ENCODE data around the gene PSMB2.

Gene PSMB2

DNA sequence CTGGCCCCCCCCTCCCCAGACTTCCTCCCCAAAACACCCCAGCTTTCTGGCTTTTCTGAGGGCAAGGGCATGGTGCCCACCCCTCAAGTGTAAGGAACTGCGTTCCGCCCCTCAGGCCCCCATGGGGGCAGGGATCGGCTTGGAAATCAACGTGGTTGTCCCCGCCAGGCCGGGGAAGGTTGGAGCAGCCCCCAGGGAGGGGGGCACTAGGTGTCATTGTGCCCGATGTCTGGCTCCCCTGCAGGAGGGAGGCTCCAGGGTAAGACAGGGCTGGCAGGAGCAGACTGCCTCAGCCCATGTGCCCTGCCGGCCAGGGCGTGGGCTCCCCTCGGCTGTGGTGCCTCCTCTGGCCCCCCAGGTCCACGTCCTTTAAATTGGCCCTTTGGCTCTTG lies 75.6 kb downstream of the PSMB2 start:
- Histone ChIP-seq H3K9me3 (ENCODE audit: control insufficient read depth in 2 of 2, low read length in 2 of 2) (no peaks in the 10 kb centered on the region), H3K27me3 (ENCODE audit: control insufficient read depth in 2 of 2, insufficient read depth in 2 of 2, low read length in 2 of 2) (peaks cover 0 to 3% of the 10 kb centered on the region in 2 donors), H3K9ac (ENCODE audit: low read depth in 1 of 2, low read length in 2 of 2) (no peak overlapping the region), H3K36me3 (ENCODE audit: control insufficient read depth in 2 of 2, insufficient read depth in 2 of 2, low read length in 2 of 2) (peaks cover 0 to 3% of the 10 kb centered on the region in 2 donors), H3K27ac (ENCODE audit: low read depth in 2 of 2, low read length in 2 of 2) (no peak overlapping the region), H3K4me3 (ENCODE audit: low read length in 2 of 2) (no peak overlapping the region), H3K4me1 (ENCODE audit: control insufficient read depth in 2 of 2, insufficient read depth in 2 of 2, low read length in 2 of 2) (no peaks in the 10 kb centered on the region)

DNA sequence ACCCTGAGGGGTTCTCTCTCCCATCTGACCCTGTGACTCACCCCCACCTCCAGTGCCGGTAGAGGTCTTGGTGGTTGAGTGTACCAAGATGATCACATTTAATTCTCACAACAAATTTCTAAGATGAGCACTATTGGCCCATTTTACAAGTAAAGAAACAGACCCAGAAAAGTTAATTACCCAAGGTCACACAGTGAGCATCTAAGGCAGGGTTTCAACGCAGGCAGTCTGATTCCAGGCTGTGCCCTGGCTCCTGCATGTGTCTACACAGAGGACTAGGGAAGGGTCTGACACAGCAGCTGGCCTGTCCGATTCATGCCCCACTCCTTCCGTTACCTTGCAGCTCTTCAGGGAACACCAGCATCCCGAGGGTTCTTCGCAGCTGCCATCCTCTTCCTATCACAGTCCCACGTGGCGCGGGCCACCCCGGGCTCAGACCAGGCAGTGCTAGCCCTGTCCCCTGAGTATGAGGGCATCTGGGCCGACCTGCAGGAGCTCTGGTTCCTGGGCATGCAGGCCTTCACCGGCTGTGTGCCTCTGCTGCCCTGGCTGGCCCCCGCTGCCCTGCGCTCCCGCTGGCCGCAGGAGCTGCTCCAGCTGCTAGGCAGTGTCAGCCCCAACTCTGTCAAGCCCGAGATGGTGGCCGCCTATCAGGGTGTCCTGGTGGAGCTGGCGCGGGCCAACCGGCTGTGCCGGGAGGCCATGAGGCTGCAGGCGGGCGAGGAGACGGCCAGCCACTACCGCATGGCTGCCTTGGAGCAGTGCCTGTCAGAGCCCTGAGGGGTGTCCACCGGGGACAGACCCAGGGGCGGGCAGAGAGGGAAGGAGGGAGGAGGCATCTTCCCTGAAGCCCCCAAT lies 76.2 kb downstream of the PSMB2 start:
- H3K9me3 ChIP-seq (ENCODE audit: control insufficient read depth in 2 of 2, low read length in 2 of 2): no peaks in the 10 kb centered on the region
- H3K27me3 ChIP-seq (ENCODE audit: control insufficient read depth in 2 of 2, insufficient read depth in 2 of 2, low read length in 2 of 2): no peaks in the 10 kb centered on the region
- H3K36me3 ChIP-seq (ENCODE audit: control insufficient read depth in 2 of 2, insufficient read depth in 2 of 2, low read length in 2 of 2): peaks cover 0 to 3% of the 10 kb centered on the region in 2 donors
- no peak overlapping the region for H3K9ac ChIP-seq (ENCODE audit: low read depth in 1 of 2, low read length in 2 of 2)
- no peak overlapping the region for H3K4me3 ChIP-seq (ENCODE audit: low read length in 2 of 2)
- H3K27ac ChIP-seq (ENCODE audit: low read depth in 2 of 2, low read length in 2 of 2): no peak overlapping the region
- no peaks in the 10 kb centered on the region for H3K4me1 ChIP-seq (ENCODE audit: control insufficient read depth in 2 of 2, insufficient read depth in 2 of 2, low read length in 2 of 2)

DNA sequence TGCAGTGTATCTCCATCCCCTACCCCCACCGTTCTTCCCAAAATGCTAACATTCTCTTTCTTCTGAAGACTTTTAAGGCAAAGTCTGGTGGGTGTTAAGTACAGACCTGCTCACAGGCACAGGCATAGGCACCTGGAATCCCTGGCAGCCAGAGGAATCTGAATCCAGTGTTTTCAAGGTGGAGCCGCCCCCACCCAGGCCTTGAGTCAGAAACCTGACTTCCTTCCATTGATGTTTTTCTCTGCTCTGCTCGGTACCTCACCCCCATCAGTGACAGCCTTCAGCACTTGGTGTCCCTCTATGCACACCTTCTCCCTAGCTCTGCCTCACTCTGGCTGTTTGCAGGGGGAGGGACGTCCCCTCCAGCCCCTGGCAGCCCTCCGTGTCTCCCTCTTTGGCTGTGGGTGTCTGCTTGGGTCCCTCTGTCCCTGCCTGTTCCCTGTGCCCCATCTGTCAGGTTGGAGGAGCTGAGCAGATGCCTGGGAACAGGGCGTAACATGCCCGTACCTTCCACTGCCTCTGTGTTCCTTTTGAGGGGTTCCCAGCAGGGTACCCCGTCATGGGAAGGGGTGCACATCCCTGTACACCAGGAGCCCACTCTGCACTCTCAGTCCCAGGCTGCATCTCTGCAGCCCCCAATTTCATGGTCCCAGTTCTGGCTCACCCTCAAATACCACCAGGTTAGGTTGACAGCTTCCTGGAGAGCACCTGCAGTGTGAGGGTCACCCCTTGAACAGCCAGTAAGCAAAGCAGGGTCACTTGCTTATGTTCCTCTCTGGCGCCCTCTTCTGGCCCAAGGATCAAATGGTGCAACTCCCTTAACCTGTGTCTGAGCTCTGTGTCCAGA lies 77.1 kb downstream of the PSMB2 start:
- Histone ChIP-seq H3K9ac (ENCODE audit: low read depth in 1 of 2, low read length in 2 of 2) (no peak overlapping the region), H3K9me3 (ENCODE audit: control insufficient read depth in 2 of 2, low read length in 2 of 2) (no peaks in the 10 kb centered on the region), H3K27ac (ENCODE audit: low read depth in 2 of 2, low read length in 2 of 2) (no peak overlapping the region), H3K4me1 (ENCODE audit: control insufficient read depth in 2 of 2, insufficient read depth in 2 of 2, low read length in 2 of 2) (no peaks in the 10 kb centered on the region), H3K4me3 (ENCODE audit: low read length in 2 of 2) (no peak overlapping the region), H3K36me3 (ENCODE audit: control insufficient read depth in 2 of 2, insufficient read depth in 2 of 2, low read length in 2 of 2) (peaks cover 0 to 3% of the 10 kb centered on the region in 2 donors), H3K27me3 (ENCODE audit: control insufficient read depth in 2 of 2, insufficient read depth in 2 of 2, low read length in 2 of 2) (no peaks in the 10 kb centered on the region)

DNA sequence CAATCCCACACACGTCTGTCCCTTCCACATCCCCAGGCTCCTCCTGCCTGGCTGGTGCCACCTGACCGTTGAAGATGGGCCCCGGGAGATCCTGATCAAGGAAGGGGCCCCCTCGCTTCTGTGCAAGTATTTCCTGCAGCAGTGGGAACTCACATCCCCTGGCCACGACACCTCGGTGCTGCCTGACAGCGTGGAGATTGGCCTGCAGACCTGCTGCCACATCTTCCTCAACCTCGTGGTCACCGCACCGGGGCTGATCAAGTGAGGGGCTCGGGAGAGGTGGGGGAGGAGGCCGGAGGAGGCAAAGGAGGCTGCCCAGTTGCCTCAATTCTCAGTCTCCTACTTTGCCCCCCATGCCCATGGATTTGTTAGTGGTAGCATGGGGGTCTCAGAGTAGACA lies 78.2 kb downstream of the PSMB2 start:
- Histone ChIP-seq H3K4me3 (ENCODE audit: low read length in 2 of 2) (no peak overlapping the region), H3K4me1 (ENCODE audit: control insufficient read depth in 2 of 2, insufficient read depth in 2 of 2, low read length in 2 of 2) (peaks cover 0 to 2% of the 10 kb centered on the region in 2 donors), H3K27ac (ENCODE audit: low read depth in 2 of 2, low read length in 2 of 2) (no peak overlapping the region), H3K9me3 (ENCODE audit: control insufficient read depth in 2 of 2, low read length in 2 of 2) (no peaks in the 10 kb centered on the region), H3K36me3 (ENCODE audit: control insufficient read depth in 2 of 2, insufficient read depth in 2 of 2, low read length in 2 of 2) (peaks cover 0 to 3% of the 10 kb centered on the region in 2 donors), H3K27me3 (ENCODE audit: control insufficient read depth in 2 of 2, insufficient read depth in 2 of 2, low read length in 2 of 2) (no peaks in the 10 kb centered on the region), H3K9ac (ENCODE audit: low read depth in 1 of 2, low read length in 2 of 2) (no peak overlapping the region)

- no peaks in the 10 kb centered on the region for H3K27me3 ChIP-seq (ENCODE audit: control insufficient read depth in 2 of 2, insufficient read depth in 2 of 2, low read length in 2 of 2)
- peaks cover 0 to 3% of the 10 kb centered on the region in 2 donors for H3K36me3 ChIP-seq (ENCODE audit: control insufficient read depth in 2 of 2, insufficient read depth in 2 of 2, low read length in 2 of 2)
- H3K9ac ChIP-seq (ENCODE audit: low read depth in 1 of 2, low read length in 2 of 2): no peak overlapping the region
- H3K9me3 ChIP-seq (ENCODE audit: control insufficient read depth in 2 of 2, low read length in 2 of 2): no peaks in the 10 kb centered on the region
- H3K4me3 ChIP-seq (ENCODE audit: low read length in 2 of 2): no peak overlapping the region
- peaks cover 0 to 6% of the 10 kb centered on the region in 2 donors for H3K4me1 ChIP-seq (ENCODE audit: control insufficient read depth in 2 of 2, insufficient read depth in 2 of 2, low read length in 2 of 2)
- no peak overlapping the region for H3K27ac ChIP-seq (ENCODE audit: low read depth in 2 of 2, low read length in 2 of 2)
Measured at GRCh38 chr1:35561972-35562680, 79.2 kb downstream of the PSMB2 start.

GRCh38 chr1:35561297-35561971 lies 79.9 kb downstream of the PSMB2 start:
- H3K4me1 ChIP-seq (ENCODE audit: control insufficient read depth in 2 of 2, insufficient read depth in 2 of 2, low read length in 2 of 2): peaks cover 3 to 8% of the 10 kb centered on the region in 2 donors
- no peak overlapping the region for H3K9ac ChIP-seq (ENCODE audit: low read depth in 1 of 2, low read length in 2 of 2)
- no peaks in the 10 kb centered on the region for H3K27me3 ChIP-seq (ENCODE audit: control insufficient read depth in 2 of 2, insufficient read depth in 2 of 2, low read length in 2 of 2)
- H3K9me3 ChIP-seq (ENCODE audit: control insufficient read depth in 2 of 2, low read length in 2 of 2): no peaks in the 10 kb centered on the region
- no peak overlapping the region for H3K4me3 ChIP-seq (ENCODE audit: low read length in 2 of 2)
- no peak overlapping the region for H3K27ac ChIP-seq (ENCODE audit: low read depth in 2 of 2, low read length in 2 of 2)
- H3K36me3 ChIP-seq (ENCODE audit: control insufficient read depth in 2 of 2, insufficient read depth in 2 of 2, low read length in 2 of 2): peaks cover 0 to 3% of the 10 kb centered on the region in 2 donors

- H3K9ac ChIP-seq (ENCODE audit: low read depth in 1 of 2, low read length in 2 of 2): no peak overlapping the region
Measured at GRCh38 chr1:35560256-35561225, 80.8 kb downstream of the PSMB2 start.

GRCh38 chr1:35559317-35559944 lies 81.9 kb downstream of the PSMB2 start:
- Histone ChIP-seq H3K36me3 (ENCODE audit: control insufficient read depth in 2 of 2, insufficient read depth in 2 of 2, low read length in 2 of 2) (no peaks in the 10 kb centered on the region), H3K9ac (ENCODE audit: low read depth in 1 of 2, low read length in 2 of 2) (no peak overlapping the region), H3K27me3 (ENCODE audit: control insufficient read depth in 2 of 2, insufficient read depth in 2 of 2, low read length in 2 of 2) (no peaks in the 10 kb centered on the region), H3K4me3 (ENCODE audit: low read length in 2 of 2) (no peak overlapping the region), H3K27ac (ENCODE audit: low read depth in 2 of 2, low read length in 2 of 2) (no peak overlapping the region), H3K9me3 (ENCODE audit: control insufficient read depth in 2 of 2, low read length in 2 of 2) (no peaks in the 10 kb centered on the region), H3K4me1 (ENCODE audit: control insufficient read depth in 2 of 2, insufficient read depth in 2 of 2, low read length in 2 of 2) (peaks cover 19 to 22% of the 10 kb centered on the region in 2 donors)

More at GRCh38 chr1:35560256-35561225, 80.8 kb downstream of the PSMB2 start:
- Histone ChIP-seq H3K4me1 (ENCODE audit: control insufficient read depth in 2 of 2, insufficient read depth in 2 of 2, low read length in 2 of 2) (peaks cover 12 to 17% of the 10 kb centered on the region in 2 donors), H3K27me3 (ENCODE audit: control insufficient read depth in 2 of 2, insufficient read depth in 2 of 2, low read length in 2 of 2) (no peaks in the 10 kb centered on the region), H3K9me3 (ENCODE audit: control insufficient read depth in 2 of 2, low read length in 2 of 2) (no peaks in the 10 kb centered on the region), H3K36me3 (ENCODE audit: control insufficient read depth in 2 of 2, insufficient read depth in 2 of 2, low read length in 2 of 2) (peaks cover 0 to 3% of the 10 kb centered on the region in 2 donors), H3K4me3 (ENCODE audit: low read length in 2 of 2) (no peak overlapping the region), H3K27ac (ENCODE audit: low read depth in 2 of 2, low read length in 2 of 2) (no peak overlapping the region)
